OCI-LY3 (cell line): Measurements from ENCODE around the gene RAD51B.

Experiments used
- CTCF ChIP-seq: fragments of 200-600, 300-600 bp; sonication (generic); IDR thresholded peaks from 2 replicates; pipeline ENCODE4 v1.5.1; 2014; ENCODE audit warnings: antibody characterized with exemption, low read length, low read depth
- EZH2phosphoT487 ChIP-seq: fragments of 200-600 bp; shearing (Covaris generic); IDR thresholded peaks from 2 replicates; pipeline ENCODE4 v1.6.1; 2018; ENCODE audit warnings: antibody characterized with exemption, mixed run types, low read depth

- no peak for TF ChIP-seq CTCF
- TF ChIP-seq EZH2phosphoT487 = no peak
Measured at GRCh38 chr14:68679746-68680467, 860.3 kb downstream of the RAD51B start.
